ENCODE data around the gene MYBBP1A.

DNA sequence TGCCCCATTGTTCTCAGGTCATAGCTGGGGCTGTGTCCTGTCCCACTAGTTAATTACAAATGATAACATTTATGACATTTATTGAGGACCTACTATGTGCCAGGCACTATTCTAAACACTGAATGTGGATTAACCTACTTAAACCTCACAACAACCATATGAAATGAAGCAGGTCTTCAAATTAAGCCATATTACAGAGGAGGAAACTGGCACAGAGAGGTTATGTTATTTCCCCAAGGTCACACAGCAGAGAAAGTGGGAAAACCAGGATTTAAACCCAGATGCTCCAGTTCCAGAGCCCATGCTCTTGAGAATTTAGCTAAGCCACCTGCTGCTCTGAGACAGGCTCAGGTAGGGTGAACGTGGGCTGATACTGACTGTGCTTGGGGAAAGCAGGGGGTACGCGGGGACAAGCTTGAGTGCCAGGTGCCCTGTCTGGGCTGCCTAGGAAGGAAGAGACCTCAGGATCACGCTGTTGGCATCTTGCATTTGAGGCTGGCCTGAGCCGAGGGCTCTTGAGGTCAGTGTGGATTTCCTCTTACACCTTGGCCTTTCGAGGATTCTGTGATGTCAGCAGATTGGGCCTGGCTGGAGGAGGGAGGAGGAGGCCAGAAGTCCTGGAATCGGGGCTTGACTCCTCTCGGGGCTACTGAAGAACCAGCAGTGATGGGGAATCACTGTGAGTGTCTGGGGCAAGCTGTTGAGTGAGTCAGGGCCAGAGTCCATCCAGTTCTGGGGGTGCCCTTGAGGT, 47.6 kb downstream of the MYBBP1A start:
- TF ChIP-seq YY1 (IDR thresholded peaks at IDR 0.05; ENCODE audit: insufficient read depth, insufficient read length) (no peak), ZNF274 (IDR thresholded peaks at IDR 0.05; ENCODE audit: low read depth, low read length) (no peak), SUZ12 (IDR thresholded peaks at IDR 0.05; ENCODE audit: extremely low read depth, insufficient read depth, insufficient read length) (no peak)
